ENCODE data around the gene BPIFB4.

Gene BPIFB4

GRCh38 chr20:33062105-33062824, 17.2 kb upstream of the BPIFB4 start:
- no peak for DNase-seq

GRCh38 chr20:33062825-33063149, 16.7 kb upstream of the BPIFB4 start:
- DNase-seq = no peak

GRCh38 chr20:33063271-33063670, 16.2 kb upstream of the BPIFB4 start:
- DNase-seq = no peak

DNA sequence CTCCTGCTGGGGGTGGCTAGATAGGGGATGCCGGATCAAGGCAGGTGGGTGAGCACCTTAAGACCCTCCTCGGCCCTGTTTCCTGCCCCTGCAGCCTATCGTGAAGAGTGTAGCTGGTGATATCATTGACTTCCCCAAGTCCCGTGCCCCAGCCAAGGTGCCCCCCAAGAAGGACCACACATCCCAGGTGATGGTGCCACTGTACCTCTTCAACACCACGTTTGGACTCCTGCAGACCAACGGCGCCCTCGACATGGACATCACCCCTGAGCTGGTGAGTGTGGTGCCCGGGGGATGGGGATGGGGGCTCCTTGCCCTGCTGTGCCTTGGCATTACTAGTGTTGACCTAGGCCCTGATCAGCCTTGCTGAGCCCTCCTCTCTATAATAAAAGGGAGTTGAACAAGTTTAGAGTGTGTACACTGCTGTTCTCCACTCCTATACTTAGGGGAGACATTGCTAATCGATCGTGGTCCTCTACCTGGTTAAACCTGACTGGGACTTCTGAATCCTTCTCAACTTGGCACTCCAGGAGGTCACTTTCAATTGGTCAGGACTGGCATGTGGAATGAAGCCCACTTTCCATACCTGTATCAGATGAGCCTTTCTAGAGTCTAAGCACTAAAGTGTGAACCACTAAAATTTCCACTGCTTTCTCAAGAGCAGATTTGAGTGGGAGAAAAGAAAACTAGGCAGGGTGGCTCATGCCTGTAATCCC, 14.7 kb upstream of the BPIFB4 start:
- DNase-seq = no peak

- DNase-seq = no peak
Observed at GRCh38 chr20:33065785-33066184, 13.7 kb upstream of the BPIFB4 start.

- DNase-seq = no peak
Observed at GRCh38 chr20:33067806-33068205, 11.6 kb upstream of the BPIFB4 start.

DNA sequence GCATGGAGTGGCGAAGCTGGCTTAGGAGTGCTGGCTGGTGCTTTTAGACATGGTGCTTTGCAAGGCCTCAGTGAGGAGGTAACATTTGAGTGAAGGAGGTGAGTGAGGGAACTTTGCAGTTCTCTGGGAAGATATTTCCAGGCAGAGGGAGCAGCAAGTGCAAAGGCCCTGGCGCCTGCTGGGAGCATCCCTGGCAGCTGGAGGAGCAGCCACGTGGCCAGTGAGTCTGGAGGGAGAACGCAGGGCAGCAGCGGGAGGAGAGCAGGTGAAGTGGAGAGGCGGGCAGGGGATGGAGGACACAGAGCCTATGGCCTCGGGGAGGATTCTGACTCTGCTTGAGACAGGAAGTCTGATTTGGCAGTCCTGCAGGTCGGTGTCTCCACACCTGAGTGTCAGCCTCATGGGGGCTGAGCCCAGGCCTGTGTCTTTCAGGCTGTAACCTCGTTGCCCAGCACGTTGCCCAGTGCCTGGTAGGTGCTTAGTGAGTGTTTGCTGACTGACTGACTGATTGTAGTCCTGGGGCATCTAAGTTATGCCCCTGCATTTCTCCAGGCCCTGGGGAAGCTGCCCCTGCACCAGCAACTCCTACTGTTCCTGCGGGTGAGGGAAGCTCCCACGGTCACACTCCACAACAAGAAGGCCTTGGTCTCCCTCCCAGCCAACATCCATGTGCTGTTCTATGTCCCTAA, 11.0 kb upstream of the BPIFB4 start:
- no peak for DNase-seq

- DNase-seq = no peak
Observed at GRCh38 chr20:33069673-33070072, 9.8 kb upstream of the BPIFB4 start.

- no peak for DNase-seq
Observed at GRCh38 chr20:33070111-33071053, 9.1 kb upstream of the BPIFB4 start.

- DNase-seq = no peak
Observed at GRCh38 chr20:33071198-33071597, 8.2 kb upstream of the BPIFB4 start.

DNA sequence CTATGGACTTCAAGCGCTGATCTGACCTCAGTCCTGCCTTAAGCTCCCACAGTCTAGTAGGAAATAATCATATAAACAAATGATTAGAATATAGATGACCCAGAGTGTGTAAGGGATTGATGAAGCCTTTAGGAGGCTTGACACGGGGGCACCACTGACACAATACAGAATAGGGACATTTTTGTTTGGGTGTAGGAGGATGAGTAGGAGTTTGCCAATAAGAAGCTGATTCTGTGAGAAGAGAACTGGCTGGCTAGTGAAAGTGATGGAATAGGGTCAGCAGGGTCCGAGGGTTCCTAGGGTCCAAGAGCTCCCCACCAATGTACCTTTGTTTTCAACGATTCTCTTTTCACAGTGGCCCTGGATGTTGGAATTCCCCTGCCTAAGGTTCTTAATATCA, 7.1 kb upstream of the BPIFB4 start:
- no peak for DNase-seq

DNA sequence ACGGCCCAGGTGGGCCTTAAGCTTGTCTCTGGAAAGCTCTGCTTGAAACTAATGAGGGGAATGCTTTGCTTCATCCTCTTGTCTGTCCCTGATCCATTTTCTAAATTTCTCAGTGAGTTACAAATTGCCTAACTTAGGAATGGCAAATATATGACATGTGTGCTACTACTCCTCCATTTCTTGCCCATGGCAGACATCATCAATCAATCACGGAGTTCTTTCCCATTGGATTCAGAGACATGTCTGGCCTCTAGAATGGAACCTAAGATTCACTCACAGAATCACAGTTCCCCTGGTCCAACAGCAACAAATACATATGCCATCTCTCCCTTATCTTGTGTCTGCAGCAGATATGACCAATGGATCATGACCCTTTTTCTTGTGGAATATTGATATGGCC, 6.6 kb upstream of the BPIFB4 start:
- DNase-seq = no peak

DNA sequence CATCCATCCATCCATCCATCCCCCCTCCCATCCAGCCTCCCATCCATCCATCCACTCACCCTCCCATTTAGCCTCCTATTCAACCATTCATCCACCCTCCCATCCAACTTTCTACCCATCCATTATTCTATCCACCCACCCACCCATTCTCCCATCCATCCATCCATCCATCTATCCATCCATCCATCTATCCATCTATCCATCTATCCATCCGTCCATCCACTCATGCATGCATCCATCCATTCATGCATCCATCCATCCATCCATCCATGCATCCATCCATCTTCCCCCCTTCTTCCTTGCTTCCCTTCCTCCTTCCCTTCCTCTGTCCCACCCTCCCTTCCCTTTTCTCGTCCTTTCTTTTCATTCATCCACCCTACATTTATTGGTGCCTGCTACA, 4.8 kb upstream of the BPIFB4 start:
- no peak for DNase-seq

- DNase-seq = no peak
Observed at GRCh38 chr20:33075281-33075680, 4.2 kb upstream of the BPIFB4 start.

DNA sequence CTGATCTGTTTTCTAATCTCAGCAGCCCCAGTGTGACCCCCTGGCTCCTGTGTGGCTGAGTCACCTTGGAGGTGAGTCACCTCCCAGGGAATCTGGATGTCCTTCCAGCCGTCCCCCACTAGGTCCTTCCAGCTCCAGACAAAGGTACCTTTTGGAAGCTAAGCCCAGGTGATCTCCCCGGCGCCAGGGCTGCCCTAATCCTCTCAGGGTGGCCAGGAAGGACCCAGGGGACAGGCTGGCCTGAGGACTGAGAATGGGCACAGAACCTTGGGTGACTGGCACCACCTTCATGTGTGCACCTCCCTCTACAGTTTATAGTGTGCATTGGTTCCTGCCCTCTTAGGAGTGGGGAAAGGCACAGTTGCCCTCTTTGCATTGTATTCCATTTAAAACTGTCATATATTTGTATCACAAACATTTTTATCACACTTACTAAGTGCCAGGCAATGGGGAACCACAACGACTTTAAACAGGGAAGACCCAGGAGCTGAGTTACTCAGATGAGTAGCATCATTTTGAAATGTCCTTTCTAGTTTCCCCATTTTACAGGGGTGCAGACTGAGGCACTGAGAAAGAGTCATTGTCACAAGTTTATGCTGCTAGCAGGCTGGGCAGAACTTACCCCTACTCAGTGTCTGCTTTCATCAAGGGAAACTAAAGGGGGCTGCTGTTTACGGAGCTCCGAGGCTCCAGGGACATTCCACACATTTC, 2.6 kb upstream of the BPIFB4 start:
- no peak for DNase-seq

DNA sequence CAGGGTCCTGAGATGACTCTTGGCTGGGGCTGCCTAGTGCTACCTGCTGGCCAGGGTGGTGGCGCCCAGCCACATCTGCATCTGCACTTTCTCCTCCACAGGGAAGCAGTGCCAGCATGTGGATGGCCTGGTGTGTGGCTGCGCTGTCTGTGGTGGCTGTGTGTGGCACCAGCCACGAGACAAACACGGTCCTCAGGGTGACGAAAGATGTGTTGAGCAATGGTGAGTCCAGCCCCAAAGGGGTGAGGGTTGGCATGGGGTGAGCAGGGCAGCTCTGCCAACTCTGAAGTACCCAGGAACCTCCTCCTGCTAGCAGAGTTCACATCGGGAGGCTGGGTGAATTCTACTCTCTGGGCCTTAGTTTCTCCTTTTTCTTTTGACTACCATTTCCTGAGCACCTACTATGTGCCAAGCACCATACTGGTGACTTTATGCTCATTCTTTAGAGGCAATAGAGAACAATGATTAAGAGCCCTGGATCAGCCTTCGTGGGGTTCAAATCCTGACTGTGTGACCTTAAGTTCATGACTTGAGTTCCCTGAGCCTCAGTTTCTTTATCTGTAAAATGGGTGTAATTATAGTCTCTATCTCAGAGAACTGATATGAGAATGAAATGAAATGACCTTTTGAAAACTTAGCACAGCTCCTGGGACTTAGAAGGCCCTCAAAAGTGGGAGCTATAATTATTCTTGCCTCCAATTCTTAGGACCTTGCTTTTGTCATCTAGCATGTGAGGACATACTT, 2.1 kb downstream of the BPIFB4 start:
- DNase-seq = no peak

- DNase-seq = no peak
Observed at GRCh38 chr20:33082546-33082945, 3.1 kb downstream of the BPIFB4 start.

DNA sequence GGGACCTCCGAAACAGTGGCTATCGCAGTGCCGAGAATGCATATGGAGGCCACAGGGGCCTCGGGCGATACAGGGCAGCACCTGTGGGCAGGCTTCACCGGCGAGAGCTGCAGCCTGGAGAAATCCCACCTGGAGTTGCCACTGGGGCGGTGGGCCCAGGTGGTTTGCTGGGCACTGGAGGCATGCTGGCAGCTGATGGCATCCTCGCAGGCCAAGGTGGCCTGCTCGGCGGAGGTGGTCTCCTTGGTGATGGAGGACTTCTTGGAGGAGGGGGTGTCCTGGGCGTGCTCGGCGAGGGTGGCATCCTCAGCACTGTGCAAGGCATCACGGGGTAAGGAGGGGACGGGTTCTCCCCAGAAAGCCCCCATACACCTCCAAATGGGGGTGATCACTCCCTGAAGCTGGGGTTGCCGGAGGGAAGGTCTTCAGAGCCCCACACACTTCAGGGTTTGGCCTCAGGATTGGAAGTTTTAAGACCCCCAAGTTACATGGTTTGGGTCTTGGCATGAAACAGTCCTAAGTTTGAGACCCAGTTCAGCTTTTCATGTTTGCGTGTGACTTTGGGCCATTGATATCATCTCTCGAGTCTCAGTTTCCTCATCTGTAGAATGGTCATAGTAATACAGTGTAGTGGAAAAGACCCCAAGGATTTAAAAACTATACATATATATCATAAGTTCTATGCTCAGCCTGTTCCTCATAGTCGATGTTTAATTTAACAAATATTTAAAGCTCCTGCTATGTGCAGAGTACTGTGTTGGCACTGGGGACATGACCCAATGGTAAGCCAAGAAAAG, 4.3 kb downstream of the BPIFB4 start:
- DNase-seq = no peak

DNA sequence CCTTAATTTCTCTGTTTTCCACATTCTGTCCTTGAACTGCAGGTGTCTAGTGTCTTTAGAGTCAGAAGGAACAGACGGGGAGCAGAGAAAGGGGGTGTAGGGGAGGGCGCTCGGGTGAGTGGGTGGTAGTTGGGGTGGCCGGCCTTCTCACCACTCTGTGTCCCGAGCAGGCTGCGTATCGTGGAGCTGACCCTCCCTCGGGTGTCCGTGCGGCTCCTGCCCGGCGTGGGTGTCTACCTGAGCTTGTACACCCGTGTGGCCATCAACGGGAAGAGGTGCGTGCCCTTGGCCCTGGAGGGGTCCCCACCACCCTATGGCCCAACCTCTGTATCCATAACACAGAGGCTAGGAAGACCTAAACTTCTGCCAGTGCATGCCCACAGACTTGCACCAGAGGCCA, 5.3 kb downstream of the BPIFB4 start:
- DNase-seq = no peak

DNA sequence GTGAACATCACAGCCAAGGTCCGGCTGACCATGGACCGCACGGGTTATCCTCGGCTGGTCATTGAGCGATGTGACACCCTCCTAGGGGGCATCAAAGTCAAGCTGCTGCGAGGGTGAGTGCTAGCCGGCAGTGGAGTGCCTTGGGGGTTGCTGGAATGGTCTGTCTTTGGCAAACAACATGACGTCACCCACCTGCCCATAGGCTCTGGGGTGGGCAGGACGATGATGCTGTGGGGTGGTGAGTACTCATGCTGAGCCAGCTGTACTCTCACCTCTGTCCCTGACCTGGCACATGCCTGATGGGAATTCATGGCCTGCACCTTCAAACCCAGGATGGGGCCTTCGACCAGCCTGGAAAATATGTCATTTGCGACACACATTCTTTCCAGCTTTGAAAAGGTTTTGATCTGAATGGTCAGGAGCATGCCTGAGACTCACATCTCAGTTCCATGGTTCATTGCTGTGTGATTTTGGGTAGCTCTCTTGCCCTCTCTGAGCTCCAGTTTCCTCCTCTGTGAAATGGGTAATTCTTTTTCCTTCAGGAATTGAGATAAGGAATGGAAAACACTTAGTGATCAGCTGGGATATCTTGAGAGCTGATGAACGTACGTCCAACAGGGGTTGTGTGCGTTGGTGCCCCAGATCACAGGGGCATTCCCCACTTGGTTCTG, 6.7 kb downstream of the BPIFB4 start:
- DNase-seq = no peak
